GM12874 (cell line): ENCODE data around the gene TEN1.

Experiments
- CTCF ChIP-seq: IDR thresholded peaks from 2 replicates; pipeline ENCODE4 v1.5.1; 2011; ENCODE audit warnings: low read depth, mild to moderate bottlenecking, control low read depth, low read length, moderate library complexity; ENCODE audit not compliant: insufficient read depth

Gene TEN1

GRCh38 chr17:75981019-75981615, 2.1 kb downstream of the TEN1 start:
- TF ChIP-seq CTCF = no peak

GRCh38 chr17:75983501-75984181, 4.6 kb downstream of the TEN1 start:
- no peak for TF ChIP-seq CTCF

- no peak for TF ChIP-seq CTCF
These were observed 6.9 kb downstream of the TEN1 start for GRCh38 chr17:75985986-75986385.

GRCh38 chr17:75987041-75987440, 8.0 kb downstream of the TEN1 start:
- no peak for TF ChIP-seq CTCF

- no peak for TF ChIP-seq CTCF
These were observed 12.4 kb downstream of the TEN1 start for GRCh38 chr17:75991396-75991795.

GRCh38 chr17:75994802-75995370, 15.8 kb downstream of the TEN1 start:
- TF ChIP-seq CTCF = no peak

- TF ChIP-seq CTCF = no peak
These were observed 16.4 kb downstream of the TEN1 start for GRCh38 chr17:75995385-75995925.
